Stimulated activated CD4-positive, alpha-beta T cell treated with anti-CD3 and anti-CD28 coated beads, Interleukin-2, amount 100 ng/mL, for 4 hours (primary cell): ENCODE measurements around the gene KMT2E.
"Not testable (repeated sequence)": the region's sequence is repeated elsewhere in the genome, so short reads cannot be mapped to it uniquely, and the experiment has no call there.

Experiments
- DNase-seq: peaks from one replicate; pipeline ENCODE4 v3.0.0-alpha.2; 2020; ENCODE audit warnings: low read depth

KMT2E gene

DNA sequence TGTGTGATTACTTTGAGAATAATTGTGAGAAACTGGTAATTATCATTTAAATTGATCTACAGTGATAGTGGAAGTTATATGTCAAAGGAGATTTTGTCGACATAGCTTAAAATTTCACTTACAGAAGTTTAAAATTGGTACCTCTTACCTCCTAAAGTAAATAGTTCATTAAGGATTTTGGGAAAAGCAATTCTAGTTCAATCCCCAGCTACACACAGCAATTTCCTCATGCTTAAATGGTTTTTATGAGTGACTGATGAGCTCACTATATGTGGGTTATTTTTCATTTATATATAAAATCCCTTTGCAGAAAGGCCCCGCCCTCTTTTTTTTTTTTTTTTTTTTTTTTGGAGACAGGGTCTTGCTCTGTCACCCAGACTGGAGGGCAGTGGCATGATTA is 12.7 kb downstream of the KMT2E start:
- no peak for DNase-seq

DNA sequence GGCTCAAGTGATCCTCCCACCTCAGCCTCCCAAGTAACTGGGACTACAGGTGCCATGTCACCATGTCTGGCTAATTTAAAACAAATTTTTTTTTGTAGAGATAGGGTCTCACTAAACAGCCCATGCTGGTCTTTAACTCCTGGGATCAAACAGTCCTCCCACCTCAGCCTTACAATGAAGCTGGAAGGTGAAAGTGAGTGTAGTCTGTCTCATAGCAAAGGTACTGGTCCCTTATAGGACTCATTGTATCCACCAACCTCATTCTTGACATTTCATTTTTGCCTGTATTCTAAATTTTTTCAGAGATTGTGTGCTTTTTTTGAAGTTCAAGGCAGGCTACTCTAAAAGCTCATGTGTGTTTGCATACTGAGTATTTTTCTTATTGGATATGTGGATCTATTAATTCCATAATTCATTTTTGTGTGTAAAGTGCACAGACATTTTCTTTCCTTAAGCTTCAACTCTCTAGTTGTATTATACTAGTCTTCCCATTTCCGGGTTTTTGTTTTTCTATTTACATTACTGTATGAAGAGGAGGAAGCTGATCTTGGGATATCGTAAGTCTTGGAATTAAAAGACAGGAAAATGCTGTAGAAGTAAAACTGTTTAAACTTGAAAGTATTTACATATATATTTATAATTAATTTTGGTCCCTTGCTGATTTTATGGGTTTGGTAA is 13.3 kb downstream of the KMT2E start:
- no peak for DNase-seq

DNA sequence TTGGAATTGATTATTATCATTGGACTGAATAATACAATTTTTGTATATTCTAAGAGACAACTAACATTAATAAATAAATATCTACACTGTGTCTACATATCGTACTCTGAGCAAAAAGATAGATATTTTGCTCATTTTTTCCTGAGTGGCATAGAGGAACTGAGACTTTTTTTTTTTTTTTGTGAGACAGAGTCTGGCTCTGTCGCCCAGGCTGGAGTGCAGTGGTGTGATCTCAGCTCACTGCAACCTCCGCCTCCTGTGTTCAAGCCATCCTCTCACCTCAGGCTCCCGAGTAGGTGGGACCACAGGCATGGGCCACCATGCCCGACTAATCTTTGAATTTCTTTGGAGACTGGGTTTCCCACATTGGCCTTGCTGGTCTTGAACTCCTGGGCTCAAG is 14.0 kb downstream of the KMT2E start:
- no peak for DNase-seq

DNA sequence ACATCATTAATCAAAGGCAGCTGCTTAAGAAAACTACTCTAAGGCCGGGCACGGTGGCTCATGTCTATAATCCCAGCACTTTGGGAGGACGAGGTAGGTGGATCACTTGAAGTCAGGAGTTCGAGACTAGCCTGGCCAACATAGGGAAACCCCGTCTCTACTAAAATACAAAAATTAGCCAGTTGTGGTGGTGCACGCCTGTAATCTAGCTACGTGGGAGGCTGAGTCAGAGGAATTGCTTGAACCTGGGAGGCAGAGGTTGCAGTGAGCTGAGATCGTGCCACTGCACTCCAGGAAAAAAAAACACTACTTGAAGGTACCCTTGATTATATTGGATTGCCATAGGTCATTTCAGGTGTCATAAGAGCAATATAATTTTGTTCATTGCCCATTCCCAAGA is 14.9 kb downstream of the KMT2E start:
- not testable (repeated sequence) for DNase-seq

DNA sequence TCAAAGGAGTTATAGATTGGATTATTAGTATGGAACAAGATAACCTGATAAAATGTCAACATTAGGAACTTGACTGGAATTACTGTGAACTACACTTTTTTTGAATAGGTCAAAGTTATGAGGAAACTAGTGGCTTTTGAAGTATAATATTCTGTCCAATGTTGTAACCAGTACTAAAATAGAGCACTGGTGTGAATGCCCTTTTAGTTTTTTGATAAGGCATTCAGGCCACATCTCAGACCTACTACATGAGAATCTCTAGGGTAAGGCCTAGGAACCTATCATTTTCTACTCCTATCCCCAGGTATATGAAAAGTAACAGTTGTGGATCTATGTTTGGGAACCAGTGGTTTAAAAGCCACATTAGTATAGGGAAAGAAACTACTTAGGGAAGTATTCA is 16.4 kb downstream of the KMT2E start:
- DNase-seq = no peak

DNA sequence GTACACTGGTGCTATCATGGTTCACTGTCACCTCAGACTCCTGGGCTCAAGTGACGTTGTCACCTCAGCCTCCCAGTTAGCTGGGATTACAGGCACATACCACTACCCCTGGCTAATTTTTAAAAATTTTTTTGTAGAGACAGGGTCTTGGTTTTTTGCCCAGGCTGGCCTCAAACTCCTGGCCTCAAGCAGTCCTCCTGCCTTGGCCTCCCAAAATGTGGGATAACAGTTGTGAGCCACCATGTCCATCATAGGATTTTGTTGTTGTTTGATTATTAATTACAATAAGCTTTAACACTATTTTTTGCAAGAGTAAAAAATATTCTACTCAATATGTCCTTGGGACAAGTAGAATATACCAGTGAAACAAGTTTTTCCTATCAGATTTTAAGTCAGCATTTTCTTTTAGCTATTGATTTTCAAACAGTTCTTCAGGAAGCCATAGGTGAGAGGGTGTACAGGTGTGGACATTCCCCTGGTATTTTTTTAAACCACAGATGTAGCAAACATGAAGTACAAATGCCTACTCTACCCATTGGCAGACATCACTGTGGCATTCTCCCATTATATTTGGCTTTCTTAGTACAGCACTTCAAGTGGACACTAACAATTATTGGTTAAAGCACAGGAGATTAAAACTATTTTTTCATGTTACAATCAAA is 18.7 kb downstream of the KMT2E start:
- DNase-seq = no peak

DNA sequence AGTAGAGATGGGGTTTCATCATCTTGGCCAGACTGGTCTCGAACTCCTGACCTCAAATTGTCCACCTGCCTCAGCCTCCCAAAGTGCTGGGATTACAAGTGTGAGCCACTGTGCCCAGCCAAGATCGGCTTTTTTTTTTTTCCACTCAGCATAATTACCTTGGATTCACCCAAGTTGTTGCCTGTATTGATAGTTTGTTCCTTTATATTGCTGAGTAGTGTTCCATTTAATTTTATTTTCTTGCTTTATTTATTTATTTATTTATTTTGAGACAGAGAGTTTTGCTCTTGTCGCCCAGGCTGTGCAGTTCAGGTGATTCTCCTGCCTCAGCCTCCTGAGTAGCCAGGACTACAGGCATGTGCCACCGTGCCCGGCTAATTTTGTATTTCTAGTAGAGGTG is 21.3 kb downstream of the KMT2E start:
- DNase-seq = no peak

DNA sequence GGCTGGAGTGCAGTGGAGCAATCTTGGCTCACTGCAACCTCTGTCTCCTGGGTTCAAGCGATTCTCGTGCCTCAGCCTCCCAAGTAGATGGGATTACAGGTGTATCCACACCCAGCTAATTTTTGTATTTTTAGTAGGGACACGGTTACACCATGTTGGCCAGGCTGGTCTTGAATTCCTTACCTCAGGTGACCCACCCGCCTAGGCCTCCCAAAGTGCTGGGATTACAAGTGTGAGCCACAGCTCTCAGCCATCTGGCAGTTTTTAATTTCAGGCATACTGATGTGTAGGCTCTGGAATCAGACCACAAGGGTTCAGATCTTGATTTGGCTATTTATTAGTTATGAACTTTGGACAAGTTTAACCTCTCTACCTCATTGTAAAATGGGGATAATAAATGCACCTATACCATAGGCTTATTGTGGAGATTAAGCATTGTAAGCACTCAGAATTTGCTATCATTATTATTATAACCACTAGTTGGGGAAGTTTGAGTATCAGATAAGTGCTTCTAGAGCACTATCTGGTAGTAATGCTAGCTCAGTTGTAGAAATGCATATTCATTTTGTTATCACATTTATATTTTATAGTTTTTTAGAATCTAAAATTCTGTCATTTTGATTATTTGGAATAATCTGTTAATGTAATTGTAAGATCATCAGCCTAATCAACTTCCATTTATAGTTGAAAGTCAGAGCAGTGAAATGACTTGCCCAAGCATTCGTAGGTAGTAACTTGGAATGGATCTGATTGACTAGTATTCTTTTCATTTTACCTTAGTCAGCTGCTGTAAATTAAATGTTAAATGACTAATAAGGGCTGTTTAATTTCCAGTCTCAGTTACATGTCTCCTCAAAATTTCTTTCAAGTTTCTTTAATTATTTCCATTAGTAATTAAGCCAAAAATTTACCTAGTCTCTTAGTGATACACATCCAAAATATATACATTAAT is 22.5 kb downstream of the KMT2E start:
- no peak for DNase-seq

DNA sequence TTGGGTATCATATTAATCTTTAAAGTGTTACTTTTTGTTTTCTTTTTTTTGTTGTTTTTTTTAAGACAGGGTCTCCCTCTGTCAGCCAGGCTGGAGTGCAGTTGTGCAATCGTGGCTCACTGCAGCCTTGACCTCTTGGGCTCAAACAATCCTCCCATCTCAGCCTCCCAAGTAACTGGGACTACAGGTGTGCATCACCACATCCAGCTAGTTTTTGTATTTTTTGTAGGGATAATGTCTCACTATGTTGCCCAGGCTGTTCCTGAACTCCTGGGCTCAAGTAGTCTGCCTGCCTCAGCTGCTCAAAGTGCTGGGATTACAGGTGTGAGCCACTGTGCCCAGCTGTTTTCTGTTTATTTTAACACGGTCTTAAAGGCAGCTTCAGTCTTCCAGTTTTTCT is 23.3 kb downstream of the KMT2E start:
- no peak for DNase-seq

DNA sequence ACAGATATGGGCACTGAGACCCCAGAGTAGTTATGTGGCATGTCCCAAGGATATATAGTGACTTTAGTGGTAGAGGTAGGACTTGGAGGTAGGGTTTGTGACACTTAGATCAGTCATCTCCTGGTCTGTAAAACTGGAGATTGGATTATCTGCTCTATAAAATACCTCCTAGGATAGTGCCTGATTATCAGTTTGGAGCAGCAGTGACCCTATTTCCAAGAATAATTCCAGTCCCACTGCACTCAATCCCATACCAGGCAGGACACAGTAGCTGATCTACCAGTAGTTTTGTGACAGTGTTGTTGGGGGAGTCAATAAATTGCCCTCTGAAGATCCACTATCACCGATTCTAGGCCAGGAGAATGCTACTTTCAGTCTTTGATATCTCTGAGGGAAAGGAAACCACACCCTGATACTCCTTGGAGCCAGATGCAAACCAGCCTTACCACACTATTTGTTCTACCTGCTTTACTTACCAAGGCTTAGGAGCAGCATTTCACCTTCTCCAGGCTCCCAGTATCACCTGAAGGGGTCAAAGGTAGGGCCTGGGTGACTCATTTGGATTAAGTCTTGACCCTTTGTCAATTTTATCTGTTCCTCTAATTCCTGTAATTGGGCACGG is 30.6 kb downstream of the KMT2E start:
- no peak for DNase-seq

DNA sequence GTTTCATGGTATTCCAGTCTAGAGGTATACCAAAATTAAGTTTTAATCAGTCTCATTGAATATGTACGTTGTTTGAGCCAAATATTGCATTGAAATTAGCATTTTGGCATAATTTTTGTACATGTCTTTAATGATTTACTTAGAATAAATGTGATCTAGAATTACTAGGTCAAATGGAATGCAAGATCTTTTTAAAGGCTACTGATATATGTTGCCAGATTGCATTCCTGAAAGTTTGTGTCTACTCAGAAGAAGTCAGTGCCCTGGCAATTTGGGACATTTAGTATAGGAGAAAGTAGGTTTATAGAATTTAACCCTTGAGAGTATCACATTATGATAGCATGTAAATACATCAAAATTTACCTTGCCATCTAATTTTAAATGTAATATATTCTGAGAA is 32.4 kb downstream of the KMT2E start:
- no peak for DNase-seq

DNA sequence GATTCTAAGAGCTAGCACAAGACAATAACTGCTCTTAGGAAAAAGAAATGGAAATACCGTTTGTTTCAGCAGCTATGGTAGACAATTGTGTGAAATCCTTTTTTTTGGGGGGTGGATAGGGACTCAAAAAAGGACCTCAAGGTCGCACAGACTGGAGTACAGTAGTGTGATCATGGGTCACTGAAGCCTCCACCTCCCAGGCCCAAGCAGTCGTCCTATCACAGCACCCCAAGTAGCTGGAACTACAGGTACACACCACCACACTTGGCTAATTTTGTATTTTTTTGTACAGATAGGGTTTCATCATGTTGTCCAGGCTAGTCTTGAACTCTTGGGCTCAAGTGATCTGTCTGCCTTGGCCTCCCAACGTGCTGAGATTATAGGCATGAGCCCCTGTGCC is 33.9 kb downstream of the KMT2E start:
- no peak for DNase-seq

DNA sequence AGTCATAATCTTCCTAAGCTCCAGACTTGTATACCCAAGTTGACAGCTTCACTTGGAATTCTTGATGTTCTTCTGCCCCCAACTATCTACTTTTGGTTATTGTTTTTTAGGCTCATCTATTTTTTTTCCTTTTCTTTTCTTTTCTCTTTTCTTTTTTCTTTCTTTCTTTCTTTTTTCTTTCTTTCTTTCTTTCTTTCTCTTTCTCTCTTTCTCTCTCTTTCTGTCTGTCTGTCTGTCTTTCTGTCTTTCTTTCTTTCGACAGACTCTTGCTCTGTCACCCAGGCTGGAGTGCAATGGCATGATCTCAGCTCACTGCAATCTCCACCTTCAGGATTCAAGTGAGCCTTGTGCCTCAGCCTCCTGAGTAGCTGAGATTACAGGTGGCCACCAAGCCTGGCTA is 36.5 kb downstream of the KMT2E start:
- no peak for DNase-seq

DNA sequence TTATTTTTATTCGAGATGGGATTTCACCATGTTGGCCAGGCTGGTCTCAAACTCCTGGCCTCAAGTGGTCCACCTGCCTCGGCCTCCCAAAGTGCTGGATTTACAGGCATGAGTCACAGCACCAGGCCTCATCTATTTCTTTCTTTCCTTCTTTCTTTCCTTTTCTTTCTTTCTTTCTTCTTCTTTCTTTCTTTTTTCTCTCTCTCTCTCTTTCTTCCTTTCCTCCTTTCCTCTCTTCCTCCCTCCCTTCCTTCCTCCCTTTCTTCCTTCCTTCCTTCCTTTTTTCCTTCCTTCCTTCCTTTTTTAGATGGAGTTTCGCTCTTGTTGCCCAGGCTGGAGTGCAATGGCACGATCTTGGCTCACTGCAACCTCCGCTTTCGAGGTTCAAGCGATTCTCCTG is 36.9 kb downstream of the KMT2E start:
- DNase-seq = not testable (repeated sequence)

DNA sequence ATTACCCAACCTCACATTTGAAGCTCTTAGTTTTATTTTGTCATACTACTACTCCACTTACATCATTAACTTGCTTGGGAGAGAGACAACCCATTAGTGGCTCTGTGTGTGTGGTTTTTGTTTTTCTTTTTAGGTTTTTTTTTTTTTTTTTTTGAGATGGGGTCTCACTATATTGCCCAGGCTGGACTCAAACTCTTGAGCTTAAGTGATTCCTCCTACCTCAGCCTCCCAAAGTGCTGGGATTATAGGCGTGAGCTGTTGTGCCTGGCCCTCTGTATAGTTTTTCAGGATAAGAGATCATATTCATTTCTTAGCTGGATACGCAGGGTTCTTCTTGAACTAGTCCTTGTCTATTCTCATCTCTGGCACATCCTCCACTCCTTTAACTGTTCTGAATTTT is 41.1 kb downstream of the KMT2E start:
- no peak for DNase-seq

DNA sequence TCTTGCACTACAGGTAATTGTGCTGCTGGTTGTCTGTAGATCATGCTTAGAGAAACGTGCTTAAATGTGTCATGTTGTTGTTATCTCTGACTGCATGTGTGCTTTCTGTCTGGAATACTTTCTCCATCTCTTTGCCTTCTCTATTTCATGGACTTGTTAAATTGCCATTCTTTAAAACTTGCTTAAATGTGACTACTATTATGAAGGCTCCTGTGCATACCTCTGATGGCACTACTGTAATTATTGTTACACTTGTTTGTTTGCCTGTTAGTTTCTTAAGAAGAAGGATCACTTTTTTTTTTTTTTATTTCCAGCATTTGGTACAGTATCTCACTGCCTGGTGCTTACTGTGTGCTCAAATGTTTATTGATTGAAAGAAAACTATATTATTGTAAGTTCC is 41.6 kb downstream of the KMT2E start:
- DNase-seq = no peak

DNA sequence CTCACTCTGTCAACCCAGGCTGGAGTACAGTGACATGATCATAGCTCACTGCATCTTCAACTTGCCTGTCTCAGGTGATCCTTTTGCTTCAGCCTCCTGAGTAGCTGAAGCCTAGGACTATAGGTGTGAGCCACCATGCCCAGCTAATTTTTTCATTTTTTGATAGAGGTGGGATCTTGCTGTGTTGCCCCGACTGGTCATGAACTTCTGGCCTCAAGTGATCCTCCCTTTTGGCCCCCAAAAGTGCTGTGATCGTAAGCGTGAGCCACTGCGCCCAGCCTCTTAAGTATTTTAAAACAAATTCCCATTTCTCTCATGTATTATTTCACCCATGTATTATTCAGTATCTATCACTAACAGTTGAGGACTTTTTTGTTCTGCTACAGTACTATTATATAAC is 43.5 kb downstream of the KMT2E start:
- no peak for DNase-seq

DNA sequence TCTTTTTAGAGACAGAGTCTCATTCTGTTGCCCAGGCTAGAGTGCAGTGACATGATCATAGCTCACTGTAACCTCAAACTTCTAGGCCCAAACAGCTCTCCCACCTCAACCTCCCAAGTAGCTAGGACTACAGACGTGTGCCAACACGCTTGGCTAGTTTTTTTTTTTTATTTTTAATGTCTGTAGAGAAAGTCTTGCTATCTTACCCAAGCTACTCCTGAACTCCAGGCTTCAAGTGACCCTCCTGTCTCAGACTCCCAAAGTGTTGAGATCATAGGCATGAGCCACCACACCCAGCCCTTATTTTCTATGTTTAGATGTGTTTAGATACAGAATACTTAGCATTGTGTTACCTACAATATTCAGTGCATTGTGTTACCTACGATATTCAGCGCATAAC is 46.4 kb downstream of the KMT2E start:
- no peak for DNase-seq

DNA sequence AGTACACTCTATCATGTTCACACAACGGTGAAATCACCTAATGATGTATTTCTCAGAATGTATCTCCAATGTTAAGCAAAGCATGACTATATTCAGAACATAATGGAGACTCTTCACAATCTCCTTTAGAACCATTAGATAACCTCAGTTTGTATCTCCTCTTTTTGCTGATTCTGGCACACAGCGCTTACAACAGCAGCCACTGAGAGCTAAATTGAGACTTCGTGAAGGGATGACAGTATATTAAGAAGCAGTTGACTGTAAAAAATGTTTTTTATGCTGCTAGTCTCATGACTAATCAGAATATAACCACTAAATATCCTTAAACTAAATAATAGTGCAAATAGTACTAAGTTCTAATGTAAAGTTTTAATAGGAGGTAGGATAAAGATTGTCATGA is 46.9 kb downstream of the KMT2E start:
- no peak for DNase-seq

DNA sequence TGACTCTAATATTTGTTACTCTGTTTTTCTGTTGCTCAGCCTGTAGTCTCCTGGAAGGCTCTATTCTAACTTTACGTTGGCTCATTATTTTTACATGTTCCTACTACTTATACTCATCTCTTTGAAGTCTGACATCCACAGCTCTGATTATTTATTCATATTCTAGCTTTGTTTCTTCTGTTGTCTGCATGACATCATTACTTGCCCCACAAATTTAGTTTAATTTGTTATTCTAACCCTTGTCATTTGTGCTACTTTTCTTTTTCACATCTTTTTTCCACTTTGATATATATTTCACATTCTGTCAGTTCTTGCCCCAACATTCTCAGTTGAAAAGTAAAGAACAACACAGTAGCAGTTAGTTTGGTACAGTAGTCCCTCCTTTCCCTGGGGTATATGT is 51.1 kb downstream of the KMT2E start:
- DNase-seq = no peak

DNA sequence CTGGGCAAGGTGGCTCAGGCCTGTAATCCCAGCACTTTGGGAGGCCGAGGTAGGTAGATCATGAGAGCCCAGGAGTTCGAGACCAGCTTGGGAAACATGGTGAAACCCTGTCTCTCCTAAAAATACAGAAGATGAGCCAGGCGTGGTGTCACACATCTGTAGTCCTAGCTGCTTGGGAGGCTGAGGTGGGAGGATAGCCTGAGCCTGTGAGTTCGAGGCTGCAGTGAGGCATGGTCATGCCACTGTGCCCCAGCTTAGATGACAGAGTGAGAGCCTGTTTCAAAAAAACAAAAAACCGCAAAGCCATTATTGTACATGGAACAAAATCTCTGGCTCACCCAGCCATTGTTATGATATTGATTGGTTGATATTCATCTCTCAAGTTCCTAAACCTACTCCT is 53.7 kb downstream of the KMT2E start:
- DNase-seq = no peak

DNA sequence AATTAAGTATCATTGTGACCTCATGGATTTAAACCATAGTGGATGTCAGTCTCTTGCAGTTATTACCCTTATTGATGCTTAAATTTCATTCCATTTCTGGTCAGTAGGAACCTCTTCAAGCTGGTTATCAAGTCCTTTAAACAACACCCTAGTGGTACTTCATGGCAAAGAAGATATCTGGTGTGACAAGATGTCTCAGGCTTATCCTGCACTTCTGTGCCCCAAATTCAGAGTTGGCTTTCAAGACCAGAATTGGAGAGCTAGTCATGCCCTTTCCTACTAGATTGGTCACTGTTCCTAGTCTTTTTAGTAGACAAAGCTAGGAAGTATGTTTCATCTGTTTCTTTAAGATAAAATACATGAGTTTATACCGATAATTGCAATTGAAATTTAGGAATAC is 54.9 kb downstream of the KMT2E start:
- no peak for DNase-seq

DNA sequence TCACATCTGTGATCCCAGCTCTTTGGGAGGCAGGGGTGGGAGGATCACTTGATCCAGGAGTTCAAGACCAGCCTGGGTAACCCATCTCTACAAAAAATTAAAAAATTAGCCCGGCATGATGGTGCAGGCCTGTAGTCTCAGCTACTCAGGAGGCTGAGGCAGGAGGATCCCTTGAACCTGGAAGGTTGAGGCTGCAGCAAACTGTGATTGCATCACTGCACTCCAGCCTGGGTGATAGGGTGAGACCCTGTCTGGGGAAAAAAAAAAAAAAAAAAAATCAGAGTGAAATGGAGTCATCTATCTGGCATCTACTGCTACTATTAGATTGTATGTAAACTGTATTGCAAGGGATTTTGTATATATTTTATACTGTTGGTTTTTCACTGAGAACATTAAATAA is 59.1 kb downstream of the KMT2E start:
- DNase-seq = no peak
